PFSK-1 (cell line): ENCODE data around the gene FAM181A.

ENCODE experiments used
- FOXP2 ChIP-seq: optimal IDR thresholded peaks from 2 replicates; pipeline ENCODE3; 2011; ENCODE audit warnings: borderline replicate concordance, control low read depth, inconsistent platforms; ENCODE audit not compliant: insufficient read depth; ENCODE audit errors: extremely low read length, extremely low read depth
- POLR2AphosphoS5 ChIP-seq: IDR thresholded peaks from 2 replicates; pipeline ENCODE4 v1.6.1; 2012; ENCODE audit warnings: low read depth, mild to moderate bottlenecking, control low read depth, low read length, moderate library complexity
- REST ChIP-seq, 2 experiments: IDR thresholded peaks; 2 replicates each; pipeline versions ENCODE4 v1.6.1 to v1.8.0; 2011 to 2012; ENCODE audit warnings: low read depth in 2 of 2, low read length in 2 of 2, control low read depth in 1 of 2, inconsistent platforms in 1 of 2, mild to moderate bottlenecking in 1 of 2, moderate library complexity in 1 of 2; ENCODE audit not compliant: insufficient read depth in 1 of 2
- SIN3A ChIP-seq: IDR thresholded peaks from 2 replicates; pipeline ENCODE4 v1.6.1; 2012; ENCODE audit warnings: mild to moderate bottlenecking, low read length, moderate library complexity, borderline replicate concordance; ENCODE audit not compliant: insufficient read depth
- TAF1 ChIP-seq: IDR thresholded peaks from 2 replicates; pipeline ENCODE4 v1.6.1; 2012; ENCODE audit warnings: low read length, control low read depth, borderline replicate concordance; ENCODE audit not compliant: insufficient read depth

GRCh38 chr14:93977790-93978581 lies 50.8 kb downstream of the FAM181A start:
- TF ChIP-seq SIN3A (no peak), POLR2AphosphoS5 (no peak), TAF1 (no peak), FOXP2 (no peak), REST (IDR thresholded peaks at IDR 0.05; ENCODE audit: insufficient read depth in 1 of 2, low read depth in 2 of 2, low read length in 2 of 2) (no peak)
